HEK293 (cell line): ENCODE results near the gene TTC32.

Experiments
- CTCF ChIA-PET: fragments of 350-600 bp; formaldehyde crosslinking; extraction: SDS; loops from one replicate; lab custom pipeline; 2021; ENCODE audit warnings: antibody characterized with exemption; lab: Yijun Ruan, JAX
- POLR2A ChIA-PET: fragments of 300-600 bp; formaldehyde crosslinking; extraction: SDS; loops from one replicate; lab custom pipeline; 2020; ENCODE audit warnings: antibody characterized with exemption, inconsistent platforms; lab: Yijun Ruan, JAX
- H3K27ac ChIP-seq: fragments of 200-500 bp; sonication (Bioruptor generic); 2 replicates; pipeline ENCODE4 v1.5.1; 2014; ENCODE audit warnings: low read depth, low read length, control low read depth, inconsistent platforms; ENCODE audit errors: extremely low read depth
- H3K36me3 ChIP-seq, 2 experiments: fragments of 200-500 bp in 1 of 2; sonication (Bioruptor generic) in 1 of 2; 1 replicate in 1 of 2; 2 replicates in 1 of 2; pipeline ENCODE4 v1.5.1; 2014 to 2017; ENCODE audit warnings: inconsistent platforms in 2 of 2, low read length in 2 of 2; ENCODE audit not compliant: control insufficient read depth in 2 of 2, insufficient read depth in 1 of 2
- H3K4me1 ChIP-seq: fragments of 200-500 bp; sonication (Bioruptor generic); 2 replicates; pipeline ENCODE4 v1.5.1; 2014; ENCODE audit warnings: mild to moderate bottlenecking, low read length, inconsistent platforms; ENCODE audit not compliant: control insufficient read depth, insufficient read depth
- H3K4me3 ChIP-seq: 2 replicates; pipeline ENCODE4 v1.5.1; 2011; ENCODE audit warnings: low read depth, mild to moderate bottlenecking, control low read depth, low read length, moderate library complexity
- H3K9me3 ChIP-seq: fragments of 200-500 bp; sonication (Bioruptor generic); 2 replicates; pipeline ENCODE4 v1.5.1; 2014; ENCODE audit warnings: low read depth, low read length, inconsistent platforms; ENCODE audit not compliant: control insufficient read depth, insufficient read depth
- BCL11A ChIP-seq: fragments of 450-650 bp; formaldehyde crosslinking; IDR thresholded peaks from 2 replicates; pipeline ENCODE4 v1.5.1; 2016; ENCODE audit warnings: low read depth, missing biosample characterization, missing genetic modification characterization
- BCL11B ChIP-seq: fragments of 450-650 bp; formaldehyde crosslinking; IDR thresholded peaks from 2 replicates; pipeline ENCODE4 v1.5.1; 2016; ENCODE audit warnings: low read depth, missing biosample characterization, missing genetic modification characterization
- ELK4 ChIP-seq: IDR thresholded peaks from 2 replicates; pipeline ENCODE4 v1.6.1; 2011; ENCODE audit warnings: mild to moderate bottlenecking, low read depth, low read length, borderline replicate concordance
- GLIS1 ChIP-seq: fragments of 450-650 bp; formaldehyde crosslinking; IDR thresholded peaks from 2 replicates; pipeline ENCODE4 v1.5.1; 2016; ENCODE audit warnings: missing biosample characterization, missing genetic modification characterization
- IKZF3 ChIP-seq: fragments of 450-650 bp; IDR thresholded peaks from 2 replicates; pipeline ENCODE4 v1.5.0; 2018; ENCODE audit warnings: missing biosample characterization, mild to moderate bottlenecking, missing genetic modification characterization, moderate library complexity
- OSR2 ChIP-seq: fragments of 450-650 bp; formaldehyde crosslinking; IDR thresholded peaks from 2 replicates; pipeline ENCODE4 v1.5.1; 2016; ENCODE audit warnings: missing biosample characterization, missing genetic modification characterization
- REPIN1 ChIP-seq: fragments of 450-650 bp; formaldehyde crosslinking; IDR thresholded peaks from 2 replicates; pipeline ENCODE4 v1.5.1; 2017; ENCODE audit warnings: missing biosample characterization, missing genetic modification characterization, low read depth
- SCRT1 ChIP-seq: fragments of 450-650 bp; formaldehyde crosslinking; IDR thresholded peaks from 2 replicates; pipeline ENCODE4 v1.5.1; 2016; ENCODE audit warnings: missing biosample characterization, missing genetic modification characterization, borderline replicate concordance
- SCRT2 ChIP-seq: fragments of 450-650 bp; formaldehyde crosslinking; IDR thresholded peaks from 2 replicates; pipeline ENCODE4 v1.5.1; 2016; ENCODE audit warnings: missing biosample characterization, missing genetic modification characterization
- SP3 ChIP-seq: fragments of 450-650 bp; formaldehyde crosslinking; IDR thresholded peaks from 2 replicates; pipeline ENCODE4 v1.5.1; 2016; ENCODE audit warnings: missing biosample characterization, missing genetic modification characterization
- YY2 ChIP-seq: fragments of 450-650 bp; formaldehyde crosslinking; IDR thresholded peaks from 2 replicates; pipeline ENCODE4 v1.5.1; 2016; ENCODE audit warnings: missing biosample characterization, missing genetic modification characterization
- ZBTB8A ChIP-seq: fragments of 450-650 bp; formaldehyde crosslinking; IDR thresholded peaks from 2 replicates; pipeline ENCODE4 v1.5.1; 2016; ENCODE audit warnings: missing biosample characterization, missing genetic modification characterization
- ZFP37 ChIP-seq: fragments of 450-650 bp; formaldehyde crosslinking; IDR thresholded peaks from 2 replicates; pipeline ENCODE4 v1.5.1; 2016; ENCODE audit warnings: missing biosample characterization, missing genetic modification characterization
- ZNF121 ChIP-seq: fragments of 450-650 bp; formaldehyde crosslinking; IDR thresholded peaks from 2 replicates; pipeline ENCODE4 v1.5.1; 2016; ENCODE audit warnings: missing biosample characterization, missing genetic modification characterization
- ZNF138 ChIP-seq: fragments of 450-650 bp; formaldehyde crosslinking; IDR thresholded peaks from 2 replicates; pipeline ENCODE4 v1.5.1; 2016; ENCODE audit warnings: missing biosample characterization, missing genetic modification characterization, borderline replicate concordance
- ZNF16 ChIP-seq: fragments of 450-650 bp; formaldehyde crosslinking; IDR thresholded peaks from 2 replicates; pipeline ENCODE4 v1.5.1; 2016; ENCODE audit warnings: low read depth, missing biosample characterization, missing genetic modification characterization
- ZNF169 ChIP-seq: fragments of 450-650 bp; formaldehyde crosslinking; IDR thresholded peaks from 2 replicates; pipeline ENCODE4 v1.5.1; 2016; ENCODE audit warnings: missing biosample characterization, missing genetic modification characterization
- ZNF23 ChIP-seq: fragments of 450-650 bp; formaldehyde crosslinking; IDR thresholded peaks from 2 replicates; pipeline ENCODE4 v1.5.1; 2016; ENCODE audit warnings: missing biosample characterization, missing genetic modification characterization, borderline replicate concordance
- ZNF416 ChIP-seq: fragments of 450-650 bp; formaldehyde crosslinking; IDR thresholded peaks from 2 replicates; pipeline ENCODE4 v1.5.1; 2016; ENCODE audit warnings: missing biosample characterization, missing genetic modification characterization
- ZNF513 ChIP-seq: fragments of 450-650 bp; IDR thresholded peaks from 2 replicates; pipeline ENCODE4 v1.5.1; 2018; ENCODE audit warnings: missing biosample characterization, missing genetic modification characterization
- ZNF580 ChIP-seq: fragments of 450-650 bp; formaldehyde crosslinking; IDR thresholded peaks from 2 replicates; pipeline ENCODE4 v1.5.1; 2016; ENCODE audit warnings: missing biosample characterization, missing genetic modification characterization
- ZNF621 ChIP-seq: fragments of 450-650 bp; formaldehyde crosslinking; IDR thresholded peaks from 2 replicates; pipeline ENCODE4 v1.5.1; 2017; ENCODE audit warnings: missing biosample characterization, missing genetic modification characterization
- ZNF629 ChIP-seq: fragments of 450-650 bp; formaldehyde crosslinking; IDR thresholded peaks from 2 replicates; pipeline ENCODE4 v1.5.1; 2017; ENCODE audit warnings: missing biosample characterization, missing genetic modification characterization
- ZNF654 ChIP-seq: fragments of 450-650 bp; formaldehyde crosslinking; IDR thresholded peaks from 2 replicates; pipeline ENCODE4 v1.5.1; 2016; ENCODE audit warnings: low read depth, missing biosample characterization, missing genetic modification characterization
- ZNF692 ChIP-seq: fragments of 450-650 bp; formaldehyde crosslinking; IDR thresholded peaks from 2 replicates; pipeline ENCODE4 v1.5.1; 2016; ENCODE audit warnings: missing biosample characterization, missing genetic modification characterization
- ZNF776 ChIP-seq: fragments of 450-650 bp; formaldehyde crosslinking; IDR thresholded peaks from 2 replicates; pipeline ENCODE4 v1.5.0; 2017; ENCODE audit warnings: missing biosample characterization, missing genetic modification characterization, borderline replicate concordance
- ZNF777 ChIP-seq: fragments of 450-650 bp; formaldehyde crosslinking; IDR thresholded peaks from 2 replicates; pipeline ENCODE4 v1.5.1; 2017; ENCODE audit warnings: missing biosample characterization, missing genetic modification characterization, borderline replicate concordance
- ZSCAN23 ChIP-seq: fragments of 450-650 bp; formaldehyde crosslinking; IDR thresholded peaks from 2 replicates; pipeline ENCODE4 v1.5.1; 2016; ENCODE audit warnings: missing biosample characterization, missing genetic modification characterization

TTC32 gene

GRCh38 chr2:19876751-19877150 lies 25.0 kb downstream of the TTC32 start:
- ChIA-PET POLR2A (no interaction called here), CTCF (interaction anchor here (0.6 kb wide), 1 partner anchor 367 kb away, joined by 4 read pairs; no protein-coding TSS in a partner anchor)
- H3K27ac ChIP-seq, result no peak overlapping the region
- H3K36me3 ChIP-seq, result no peaks in the 10 kb centered on the region
- no peaks in the 10 kb centered on the region for H3K4me1 ChIP-seq
- no peaks in the 10 kb centered on the region for H3K9me3 ChIP-seq
- H3K4me3 ChIP-seq, result no peak overlapping the region
- TF ChIP-seq YY2 (tag by site-specific recombination) (no peak), ZNF16 (tag by site-specific recombination) (no peak), ZNF777 (no peak), SP3 (tag by site-specific recombination) (no peak), ZNF416 (no peak), ZNF621 (no peak), ELK4 (no peak), ZNF138 (tag by site-specific recombination) (no peak), ZNF776 (tag by site-specific recombination) (no peak), OSR2 (tag by site-specific recombination) (no peak), SCRT1 (tag by site-specific recombination) (no peak), REPIN1 (no peak), IKZF3 (tag by site-specific recombination) (no peak), BCL11B (no peak), ZNF580 (tag by site-specific recombination) (no peak), ZSCAN23 (tag by site-specific recombination) (no peak), ZNF23 (tag by site-specific recombination) (no peak), GLIS1 (tag by site-specific recombination) (no peak)

- no peaks in the 10 kb centered on the region for H3K4me1 ChIP-seq
- ChIA-PET CTCF (interaction anchor here (1.0 to 1.2 kb wide), 2 partner anchors 11 to 13 kb away, joined by 3 to 8 read pairs; no protein-coding TSS in a partner anchor), POLR2A (no interaction called here)
- no peak for TF ChIP-seq ZBTB8A (tag by site-specific recombination)
- no peak for TF ChIP-seq ZNF513
- TF ChIP-seq ZNF629 (tag by site-specific recombination), result no peak
- TF ChIP-seq ZNF654 (tag by site-specific recombination), result no peak
- H3K36me3 ChIP-seq, result no peaks in the 10 kb centered on the region
- no peak overlapping the region for H3K4me3 ChIP-seq
- H3K27ac ChIP-seq, result no peak overlapping the region
- no peaks in the 10 kb centered on the region for H3K9me3 ChIP-seq
Measured at GRCh38 chr2:19875280-19875679, 26.5 kb downstream of the TTC32 start.

GRCh38 chr2:19874726-19875125 lies 27.1 kb downstream of the TTC32 start:
- CTCF ChIA-PET, result interaction anchor here (1.0 to 1.2 kb wide), 2 partner anchors 11 to 14 kb away, joined by 3 to 8 read pairs; no protein-coding TSS in a partner anchor
- H3K4me3 ChIP-seq, result no peak overlapping the region
- POLR2A ChIA-PET, result no interaction called here
- no peaks in the 10 kb centered on the region for H3K9me3 ChIP-seq
- no peaks in the 10 kb centered on the region for H3K4me1 ChIP-seq
- TF ChIP-seq ZNF121 (tag by site-specific recombination) (no peak), ZNF692 (tag by site-specific recombination) (no peak), BCL11B (no peak), BCL11A (tag by site-specific recombination) (no peak), SCRT2 (no peak), ZFP37 (tag by site-specific recombination) (no peak), ZNF169 (no peak)
- no peak overlapping the region for H3K27ac ChIP-seq
- H3K36me3 ChIP-seq, result no peaks in the 10 kb centered on the region
